Panc1 (cell line): ENCODE data around the gene ADAMTS9. TPM values are rescaled to one million over a fixed set of nuclear protein-coding genes. Genes with fewer than 3 reads are reported as not detected.

Source experiments
- ATAC-seq: fragments of 200-7000 bp; cut with Tn5 transposase; 2 replicates; pipeline ENCODE4 v1.9.1; 2020; ENCODE audit warnings: mild to moderate bottlenecking, moderate library complexity
- BruUV-seq: library from RNA; stranded (reverse); fragments of 400-500 nt; replicated peaks from 2 replicates; lab custom pipeline; 2021; lab: Mats Ljungman, UMichigan
- CTCF ChIA-PET: fragments of 300-600 bp; sonication (Branson Sonifier 250); formaldehyde crosslinking; loops from one replicate; lab custom pipeline; 2022; ENCODE audit warnings: antibody characterized with exemption; lab: Charles Lee
- POLR2A ChIA-PET: fragments of 300-600 bp; sonication (Branson Sonifier 250); formaldehyde crosslinking; loops from one replicate; lab custom pipeline; 2022; ENCODE audit warnings: antibody characterized with exemption; lab: Charles Lee
- DNase-seq: peaks from one replicate; pipeline ENCODE4 v3.0.0-alpha.2; 2010; ENCODE audit warnings: low read depth, low spot score
- H3K27ac ChIP-seq: 2 replicates; pipeline ENCODE4 v1.5.1; 2011; ENCODE audit warnings: mild to moderate bottlenecking, low read length, inconsistent platforms
- H3K27me3 ChIP-seq: fragments of 200-500 bp; sonication (Bioruptor generic); 2 replicates; pipeline ENCODE4 v1.6.0; 2014; ENCODE audit warnings: low read length, inconsistent platforms; ENCODE audit not compliant: control insufficient read depth, insufficient read depth
- H3K36me3 ChIP-seq: fragments of 200-500 bp; sonication (Bioruptor generic); 2 replicates; pipeline ENCODE4 v1.5.1; 2014; ENCODE audit warnings: inconsistent platforms, mild to moderate bottlenecking, low read length, moderate library complexity; ENCODE audit not compliant: control insufficient read depth, insufficient read depth
- H3K4me1 ChIP-seq: 2 replicates; pipeline ENCODE4 v1.5.1; 2011; ENCODE audit warnings: inconsistent platforms, mild to moderate bottlenecking, low read length, moderate library complexity; ENCODE audit not compliant: control insufficient read depth, insufficient read depth
- H3K4me3 ChIP-seq, 2 experiments: 2 replicates each; pipeline ENCODE4 v1.5.1; 2011 to 2012; ENCODE audit warnings: low read depth in 2 of 2, low read length in 2 of 2, mild to moderate bottlenecking in 2 of 2, inconsistent platforms in 1 of 2, moderate library complexity in 1 of 2
- H3K9me3 ChIP-seq: fragments of 200-500 bp; sonication (Bioruptor generic); 2 replicates; pipeline ENCODE4 v1.5.1; 2014; ENCODE audit warnings: low read depth, mild to moderate bottlenecking, inconsistent platforms, low read length, moderate library complexity; ENCODE audit not compliant: control insufficient read depth, insufficient read depth
- POLR2AphosphoS5 ChIP-seq: IDR thresholded peaks from 2 replicates; pipeline ENCODE4 v1.6.1; 2012; ENCODE audit warnings: mild to moderate bottlenecking, low read depth, low read length, moderate library complexity
- SIN3A ChIP-seq: IDR thresholded peaks from 2 replicates; pipeline ENCODE4 v1.6.1; 2012; ENCODE audit warnings: low read depth, mild to moderate bottlenecking, low read length, moderate library complexity, borderline replicate concordance; ENCODE audit not compliant: insufficient read depth
- TCF7L2 ChIP-seq: IDR thresholded peaks from 2 replicates; pipeline ENCODE4 v1.6.1; 2011; ENCODE audit warnings: mild to moderate bottlenecking, low read depth, low read length, inconsistent platforms
- in situ Hi-C: cut with HindIII; loops from 2 replicates; pipeline ENCODE4 v1.10.0; 2016; ENCODE audit warnings: low sequenced_read_pairs, low pct_unique_long_range_greater_than_20kb
- intact Hi-C: fragments of 100-400 bp; cut with micrococcal nuclease; formaldehyde crosslinking; loops from one replicate; pipeline ENCODE4 v1.10.0; 2022; ENCODE audit not compliant: unreplicated experiment
- total RNA-seq: library from RNA; stranded (reverse); gene quantifications from one replicate; pipeline ENCODE4 v1.2.1, GENCODE V29; 2021; ENCODE audit not compliant: unreplicated experiment
- TF ChIP-seq, protein P1 (sequence below), 2 experiments: IDR thresholded peaks; 2 replicates each; pipeline ENCODE4 v1.6.1; 2011 to 2012; ENCODE audit warnings: low read depth in 2 of 2, control low read depth in 1 of 2, low read length in 1 of 2, mild to moderate bottlenecking in 1 of 2, moderate library complexity in 1 of 2; ENCODE audit not compliant: insufficient read depth in 1 of 2
- TF ChIP-seq, protein P2 (sequence below): fragments of 450-650 bp; IDR thresholded peaks from 2 replicates; pipeline ENCODE4 v1.5.1; 2017; ENCODE audit warnings: mild to moderate bottlenecking

ADAMTS9 gene
- total RNA-seq, 1 experiment from 2014 or later: 0.05 TPM

DNA sequence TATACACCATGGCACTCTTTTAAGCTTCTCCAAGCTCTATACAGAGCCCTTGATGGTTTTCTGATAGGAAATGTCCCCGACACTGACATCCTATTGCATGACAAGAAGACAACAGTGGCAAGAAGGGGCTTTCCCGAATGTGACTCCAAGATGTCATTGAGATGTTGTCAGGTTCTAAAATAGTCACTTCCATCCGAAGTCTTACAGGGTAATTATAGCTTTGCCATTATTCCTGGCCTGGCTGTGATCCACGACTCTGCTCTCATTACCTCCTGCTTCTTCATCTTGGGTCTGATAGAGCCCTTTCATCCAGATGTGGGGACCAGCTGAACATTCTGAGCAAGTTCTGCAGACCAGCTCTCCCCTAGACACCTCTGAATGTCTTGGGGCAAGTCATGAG, 40.6 kb upstream of the ADAMTS9 start:
- intact Hi-C loops (no loop called here), in situ Hi-C loops (no loop called here)
- H3K36me3 ChIP-seq: no peaks in the 10 kb centered on the region
- ChIA-PET CTCF (no interaction called here), POLR2A (no interaction called here)
- TF ChIP-seq SIN3A (no peak), TCF7L2 (no peak), POLR2AphosphoS5 (no peak)
- TF ChIP-seq, protein P1, sequence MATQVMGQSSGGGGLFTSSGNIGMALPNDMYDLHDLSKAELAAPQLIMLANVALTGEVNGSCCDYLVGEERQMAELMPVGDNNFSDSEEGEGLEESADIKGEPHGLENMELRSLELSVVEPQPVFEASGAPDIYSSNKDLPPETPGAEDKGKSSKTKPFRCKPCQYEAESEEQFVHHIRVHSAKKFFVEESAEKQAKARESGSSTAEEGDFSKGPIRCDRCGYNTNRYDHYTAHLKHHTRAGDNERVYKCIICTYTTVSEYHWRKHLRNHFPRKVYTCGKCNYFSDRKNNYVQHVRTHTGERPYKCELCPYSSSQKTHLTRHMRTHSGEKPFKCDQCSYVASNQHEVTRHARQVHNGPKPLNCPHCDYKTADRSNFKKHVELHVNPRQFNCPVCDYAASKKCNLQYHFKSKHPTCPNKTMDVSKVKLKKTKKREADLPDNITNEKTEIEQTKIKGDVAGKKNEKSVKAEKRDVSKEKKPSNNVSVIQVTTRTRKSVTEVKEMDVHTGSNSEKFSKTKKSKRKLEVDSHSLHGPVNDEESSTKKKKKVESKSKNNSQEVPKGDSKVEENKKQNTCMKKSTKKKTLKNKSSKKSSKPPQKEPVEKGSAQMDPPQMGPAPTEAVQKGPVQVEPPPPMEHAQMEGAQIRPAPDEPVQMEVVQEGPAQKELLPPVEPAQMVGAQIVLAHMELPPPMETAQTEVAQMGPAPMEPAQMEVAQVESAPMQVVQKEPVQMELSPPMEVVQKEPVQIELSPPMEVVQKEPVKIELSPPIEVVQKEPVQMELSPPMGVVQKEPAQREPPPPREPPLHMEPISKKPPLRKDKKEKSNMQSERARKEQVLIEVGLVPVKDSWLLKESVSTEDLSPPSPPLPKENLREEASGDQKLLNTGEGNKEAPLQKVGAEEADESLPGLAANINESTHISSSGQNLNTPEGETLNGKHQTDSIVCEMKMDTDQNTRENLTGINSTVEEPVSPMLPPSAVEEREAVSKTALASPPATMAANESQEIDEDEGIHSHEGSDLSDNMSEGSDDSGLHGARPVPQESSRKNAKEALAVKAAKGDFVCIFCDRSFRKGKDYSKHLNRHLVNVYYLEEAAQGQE (IDR thresholded peaks at IDR 0.05; ENCODE audit: insufficient read depth in 1 of 2, low read depth in 2 of 2, low read length in 1 of 2): no peak
- TF ChIP-seq, protein P2, sequence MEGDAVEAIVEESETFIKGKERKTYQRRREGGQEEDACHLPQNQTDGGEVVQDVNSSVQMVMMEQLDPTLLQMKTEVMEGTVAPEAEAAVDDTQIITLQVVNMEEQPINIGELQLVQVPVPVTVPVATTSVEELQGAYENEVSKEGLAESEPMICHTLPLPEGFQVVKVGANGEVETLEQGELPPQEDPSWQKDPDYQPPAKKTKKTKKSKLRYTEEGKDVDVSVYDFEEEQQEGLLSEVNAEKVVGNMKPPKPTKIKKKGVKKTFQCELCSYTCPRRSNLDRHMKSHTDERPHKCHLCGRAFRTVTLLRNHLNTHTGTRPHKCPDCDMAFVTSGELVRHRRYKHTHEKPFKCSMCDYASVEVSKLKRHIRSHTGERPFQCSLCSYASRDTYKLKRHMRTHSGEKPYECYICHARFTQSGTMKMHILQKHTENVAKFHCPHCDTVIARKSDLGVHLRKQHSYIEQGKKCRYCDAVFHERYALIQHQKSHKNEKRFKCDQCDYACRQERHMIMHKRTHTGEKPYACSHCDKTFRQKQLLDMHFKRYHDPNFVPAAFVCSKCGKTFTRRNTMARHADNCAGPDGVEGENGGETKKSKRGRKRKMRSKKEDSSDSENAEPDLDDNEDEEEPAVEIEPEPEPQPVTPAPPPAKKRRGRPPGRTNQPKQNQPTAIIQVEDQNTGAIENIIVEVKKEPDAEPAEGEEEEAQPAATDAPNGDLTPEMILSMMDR: no peak
- H3K4me1 ChIP-seq: no peaks in the 10 kb centered on the region
- H3K9me3 ChIP-seq: no peaks in the 10 kb centered on the region
- BruUV-seq: no TSS peak
- no peak overlapping the region for H3K27ac ChIP-seq
- ATAC-seq (no peak), DNase-seq (no peak)
- no peak overlapping the region for H3K4me3 ChIP-seq
- H3K27me3 ChIP-seq: no peaks in the 10 kb centered on the region

DNA sequence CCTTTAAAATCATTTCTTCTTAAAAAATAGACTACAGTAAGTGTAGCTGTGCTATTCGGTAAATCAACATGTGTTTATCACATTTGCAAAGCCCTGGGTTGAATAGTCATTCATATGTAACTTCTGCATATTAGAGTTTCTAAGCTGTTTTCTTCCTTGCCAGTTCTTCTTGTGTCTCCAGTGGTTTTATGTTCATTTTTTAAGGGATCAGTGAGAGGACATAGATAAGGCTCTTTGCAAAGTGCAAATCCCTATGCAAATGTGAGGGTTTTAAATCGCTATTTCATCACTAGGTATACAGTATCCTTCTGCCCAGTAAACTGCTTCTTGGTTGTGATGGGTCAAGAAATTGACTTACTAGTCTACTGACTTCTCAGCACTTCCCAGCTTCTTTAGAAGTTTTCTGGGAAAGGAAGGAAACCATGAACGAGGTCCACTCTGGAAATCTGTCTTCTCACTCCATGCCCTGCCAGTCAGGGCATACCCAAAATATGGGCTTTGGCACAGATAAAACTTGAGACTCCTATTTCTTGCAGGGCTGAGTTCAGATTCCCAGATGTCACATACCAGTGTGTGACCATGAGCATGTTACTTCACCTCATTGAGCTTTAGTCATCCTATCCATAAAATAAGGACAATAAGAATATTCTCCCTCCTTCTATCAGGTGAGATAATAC, 38.8 kb upstream of the ADAMTS9 start:
- TF ChIP-seq, protein P2: no peak
- DNase-seq: no peak
- no peak overlapping the region for H3K4me3 ChIP-seq
- H3K27ac ChIP-seq: no peak overlapping the region
- ChIA-PET CTCF (no interaction called here), POLR2A (no interaction called here)
- no peaks in the 10 kb centered on the region for H3K27me3 ChIP-seq
- no peaks in the 10 kb centered on the region for H3K9me3 ChIP-seq
- ATAC-seq: no peak
- no peaks in the 10 kb centered on the region for H3K4me1 ChIP-seq
- in situ Hi-C loops (no loop called here), intact Hi-C loops (no loop called here)
- BruUV-seq: no TSS peak
- H3K36me3 ChIP-seq: no peaks in the 10 kb centered on the region
